HL-60 (cell line): ENCODE data around the gene RHBDF2.

Experiments used
- DNase-seq, 2 experiments: peaks; one replicate each; pipeline ENCODE4 v3.0.0-alpha.2; 2010 to 2020; ENCODE audit warnings: low read depth in 1 of 2, low spot score in 1 of 2
- H3K27ac ChIP-seq: fragments of 250-450 bp; sonication (Bioruptor Pico); replicated peaks from 2 replicates; pipeline ENCODE4 v1.5.1; 2020; ENCODE audit warnings: mild to moderate bottlenecking, moderate library complexity
- H3K27me3 ChIP-seq: fragments of 250-450 bp; sonication (Bioruptor Pico); 2 replicates; pipeline ENCODE4 v1.5.1; 2021; ENCODE audit warnings: mild to moderate bottlenecking, moderate library complexity; ENCODE audit not compliant: insufficient read depth, poor library complexity, severe bottlenecking
- H3K4me3 ChIP-seq: replicated peaks from 2 replicates; pipeline ENCODE4 v1.5.1; 2011; ENCODE audit warnings: mild to moderate bottlenecking, control low read depth, low read length; ENCODE audit not compliant: insufficient read depth
- GABPA ChIP-seq: IDR thresholded peaks from 2 replicates; pipeline ENCODE4 v1.6.1; 2012; ENCODE audit warnings: low read depth
- POLR2AphosphoS5 ChIP-seq: IDR thresholded peaks from 2 replicates; pipeline ENCODE4 v1.6.1; 2012; ENCODE audit warnings: low read depth
- SPI1 ChIP-seq: IDR thresholded peaks from 2 replicates; pipeline ENCODE4 v1.6.1; 2012; ENCODE audit warnings: low read depth, mild to moderate bottlenecking, borderline replicate concordance
- TF ChIP-seq, protein P1 (sequence below): IDR thresholded peaks from one replicate; pipeline ENCODE4 v1.5.1; 2011; ENCODE audit warnings: low read length, control low read depth, inconsistent platforms; ENCODE audit not compliant: insufficient read depth
- TF ChIP-seq, protein P2 (sequence below): IDR thresholded peaks from 2 replicates; pipeline ENCODE4 v1.6.1; 2012; ENCODE audit warnings: low read depth; ENCODE audit not compliant: insufficient replicate concordance

RHBDF2 gene

DNA sequence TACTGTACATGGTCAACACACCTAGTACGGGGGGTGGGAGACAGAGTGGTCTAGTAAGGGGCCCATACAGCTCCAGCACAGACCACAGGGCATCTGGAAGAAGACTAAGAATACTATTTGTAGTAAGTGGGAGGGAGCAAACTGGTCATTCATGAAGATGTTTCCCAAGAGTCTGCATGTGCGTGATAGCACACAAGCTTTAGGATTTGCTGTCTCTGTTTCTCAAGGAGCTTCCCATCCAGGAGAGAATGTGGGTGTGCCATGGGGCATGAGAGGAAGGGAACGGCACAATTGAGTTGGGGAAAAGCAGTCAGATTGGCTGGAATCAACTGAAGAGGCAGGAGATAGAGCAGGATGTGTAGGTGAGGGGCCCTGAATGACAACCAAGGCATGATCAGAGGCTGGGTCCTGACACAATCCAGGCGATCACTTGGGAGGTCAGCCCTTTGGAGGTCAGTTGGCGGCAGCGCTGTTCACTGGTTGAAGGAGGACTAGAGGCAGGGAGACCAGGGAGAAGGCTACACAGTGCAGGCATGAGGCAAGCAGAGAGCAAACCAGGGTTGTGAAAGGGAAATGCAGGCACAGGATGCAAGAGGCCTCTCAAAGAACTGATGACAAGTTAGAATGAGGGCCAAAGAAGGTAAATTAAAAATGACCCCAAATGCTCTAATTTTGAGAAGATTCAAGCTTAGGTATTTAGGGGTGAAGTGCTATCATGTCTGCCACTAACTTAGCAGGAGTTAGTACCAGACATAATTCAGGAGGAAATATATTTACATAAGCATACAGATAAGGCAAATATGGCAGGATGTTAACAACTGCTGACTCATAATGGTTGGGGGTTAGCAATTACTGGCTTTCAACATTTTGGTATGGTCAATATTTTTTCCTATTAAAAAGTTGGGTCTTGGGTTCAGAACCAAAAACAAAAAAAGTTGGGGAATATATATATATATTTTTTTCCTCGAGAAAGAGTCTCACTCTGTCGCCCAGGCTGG is 58.6 kb downstream of the RHBDF2 start:
- H3K27ac ChIP-seq: peak overlapping the region; percentile 42
- DNase-seq: peak in 1 of 2 experiments; percentile 45

DNA sequence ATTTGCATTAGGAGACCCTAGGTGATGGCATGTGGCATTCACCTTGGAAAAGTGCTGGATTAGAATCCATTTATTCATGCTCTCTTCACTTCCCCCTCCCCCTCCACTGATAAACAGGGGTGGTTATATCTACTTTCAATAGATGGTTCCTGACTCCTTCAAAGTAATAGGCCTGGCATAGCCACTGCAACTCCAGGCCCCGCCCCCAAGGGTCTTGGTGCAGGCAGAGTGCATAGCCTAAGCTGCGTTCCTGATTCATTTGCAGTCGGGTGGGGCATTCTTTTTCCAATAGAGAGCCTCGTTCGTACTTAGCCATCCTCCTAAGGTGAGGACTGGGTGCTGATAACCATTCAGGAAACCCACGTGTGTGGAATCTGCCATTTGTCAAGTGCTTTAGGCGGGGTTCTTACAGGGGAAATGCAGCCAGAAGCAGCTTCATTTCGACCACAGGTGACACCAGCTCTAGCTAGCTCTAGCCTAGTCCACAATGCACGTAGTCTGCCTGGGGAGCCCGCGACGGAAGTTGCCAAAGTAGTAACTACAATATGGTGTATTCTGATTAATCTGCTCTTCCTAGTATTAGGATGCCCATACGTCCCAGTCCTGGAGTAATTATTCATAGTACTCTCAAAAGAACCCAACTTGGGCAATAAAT is 59.4 kb downstream of the RHBDF2 start:
- DNase-seq: no peak
- Histone ChIP-seq H3K27ac (no peak overlapping the region), H3K4me3 (no peak overlapping the region), H3K27me3 (no peaks in the 10 kb centered on the region)
- no peak for TF ChIP-seq POLR2AphosphoS5
- TF ChIP-seq, protein P1, sequence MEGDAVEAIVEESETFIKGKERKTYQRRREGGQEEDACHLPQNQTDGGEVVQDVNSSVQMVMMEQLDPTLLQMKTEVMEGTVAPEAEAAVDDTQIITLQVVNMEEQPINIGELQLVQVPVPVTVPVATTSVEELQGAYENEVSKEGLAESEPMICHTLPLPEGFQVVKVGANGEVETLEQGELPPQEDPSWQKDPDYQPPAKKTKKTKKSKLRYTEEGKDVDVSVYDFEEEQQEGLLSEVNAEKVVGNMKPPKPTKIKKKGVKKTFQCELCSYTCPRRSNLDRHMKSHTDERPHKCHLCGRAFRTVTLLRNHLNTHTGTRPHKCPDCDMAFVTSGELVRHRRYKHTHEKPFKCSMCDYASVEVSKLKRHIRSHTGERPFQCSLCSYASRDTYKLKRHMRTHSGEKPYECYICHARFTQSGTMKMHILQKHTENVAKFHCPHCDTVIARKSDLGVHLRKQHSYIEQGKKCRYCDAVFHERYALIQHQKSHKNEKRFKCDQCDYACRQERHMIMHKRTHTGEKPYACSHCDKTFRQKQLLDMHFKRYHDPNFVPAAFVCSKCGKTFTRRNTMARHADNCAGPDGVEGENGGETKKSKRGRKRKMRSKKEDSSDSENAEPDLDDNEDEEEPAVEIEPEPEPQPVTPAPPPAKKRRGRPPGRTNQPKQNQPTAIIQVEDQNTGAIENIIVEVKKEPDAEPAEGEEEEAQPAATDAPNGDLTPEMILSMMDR: no peak
- TF ChIP-seq SPI1: no peak
- no peak for TF ChIP-seq GABPA
- TF ChIP-seq, protein P2, sequence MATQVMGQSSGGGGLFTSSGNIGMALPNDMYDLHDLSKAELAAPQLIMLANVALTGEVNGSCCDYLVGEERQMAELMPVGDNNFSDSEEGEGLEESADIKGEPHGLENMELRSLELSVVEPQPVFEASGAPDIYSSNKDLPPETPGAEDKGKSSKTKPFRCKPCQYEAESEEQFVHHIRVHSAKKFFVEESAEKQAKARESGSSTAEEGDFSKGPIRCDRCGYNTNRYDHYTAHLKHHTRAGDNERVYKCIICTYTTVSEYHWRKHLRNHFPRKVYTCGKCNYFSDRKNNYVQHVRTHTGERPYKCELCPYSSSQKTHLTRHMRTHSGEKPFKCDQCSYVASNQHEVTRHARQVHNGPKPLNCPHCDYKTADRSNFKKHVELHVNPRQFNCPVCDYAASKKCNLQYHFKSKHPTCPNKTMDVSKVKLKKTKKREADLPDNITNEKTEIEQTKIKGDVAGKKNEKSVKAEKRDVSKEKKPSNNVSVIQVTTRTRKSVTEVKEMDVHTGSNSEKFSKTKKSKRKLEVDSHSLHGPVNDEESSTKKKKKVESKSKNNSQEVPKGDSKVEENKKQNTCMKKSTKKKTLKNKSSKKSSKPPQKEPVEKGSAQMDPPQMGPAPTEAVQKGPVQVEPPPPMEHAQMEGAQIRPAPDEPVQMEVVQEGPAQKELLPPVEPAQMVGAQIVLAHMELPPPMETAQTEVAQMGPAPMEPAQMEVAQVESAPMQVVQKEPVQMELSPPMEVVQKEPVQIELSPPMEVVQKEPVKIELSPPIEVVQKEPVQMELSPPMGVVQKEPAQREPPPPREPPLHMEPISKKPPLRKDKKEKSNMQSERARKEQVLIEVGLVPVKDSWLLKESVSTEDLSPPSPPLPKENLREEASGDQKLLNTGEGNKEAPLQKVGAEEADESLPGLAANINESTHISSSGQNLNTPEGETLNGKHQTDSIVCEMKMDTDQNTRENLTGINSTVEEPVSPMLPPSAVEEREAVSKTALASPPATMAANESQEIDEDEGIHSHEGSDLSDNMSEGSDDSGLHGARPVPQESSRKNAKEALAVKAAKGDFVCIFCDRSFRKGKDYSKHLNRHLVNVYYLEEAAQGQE: no peak

More for the DNA sequence above, 58.6 kb downstream of the RHBDF2 start:
- Histone ChIP-seq H3K27me3 (no peaks in the 10 kb centered on the region), H3K4me3 (no peak overlapping the region)
- TF ChIP-seq GABPA (no peak), POLR2AphosphoS5 (no peak), SPI1 (no peak)
- TF ChIP-seq, protein P2: no peak
- TF ChIP-seq, protein P1: no peak

DNA sequence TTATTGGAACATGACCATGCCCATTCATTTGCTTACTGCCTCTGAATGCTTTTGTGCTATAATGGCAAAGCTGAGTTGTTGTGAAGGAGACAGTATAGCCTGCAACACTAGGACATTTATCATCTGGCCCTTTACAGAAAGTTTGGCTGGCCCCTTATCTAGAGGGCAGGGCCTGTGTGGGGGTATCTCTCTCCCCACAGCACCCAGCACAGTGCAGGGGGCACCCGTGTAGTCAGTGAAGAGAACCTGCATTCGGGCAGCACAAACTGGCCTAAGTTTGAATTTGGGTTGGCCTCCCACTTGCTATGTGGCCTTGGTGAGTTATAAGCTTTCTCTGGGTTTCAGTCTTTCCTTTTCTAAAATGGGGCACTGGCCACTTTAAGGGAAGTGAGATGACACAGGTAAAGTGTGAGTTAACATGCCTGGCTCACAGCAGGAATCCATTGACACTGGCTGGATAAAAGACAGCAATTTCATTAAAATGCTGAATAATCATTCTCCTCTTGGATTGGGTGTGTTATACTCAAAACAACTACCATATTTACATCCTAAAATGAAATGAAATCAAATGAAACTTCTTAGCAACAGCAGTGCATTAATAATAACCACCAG is 60.4 kb downstream of the RHBDF2 start:
- TF ChIP-seq GABPA (no peak), SPI1 (no peak), POLR2AphosphoS5 (no peak)
- TF ChIP-seq, protein P2: no peak
- no peak overlapping the region for H3K27ac ChIP-seq
- DNase-seq: no peak
- H3K4me3 ChIP-seq: no peak overlapping the region
- H3K27me3 ChIP-seq: no peaks in the 10 kb centered on the region
